Measurements from ENCODE around the gene ARPC3.

Gene ARPC3

DNA sequence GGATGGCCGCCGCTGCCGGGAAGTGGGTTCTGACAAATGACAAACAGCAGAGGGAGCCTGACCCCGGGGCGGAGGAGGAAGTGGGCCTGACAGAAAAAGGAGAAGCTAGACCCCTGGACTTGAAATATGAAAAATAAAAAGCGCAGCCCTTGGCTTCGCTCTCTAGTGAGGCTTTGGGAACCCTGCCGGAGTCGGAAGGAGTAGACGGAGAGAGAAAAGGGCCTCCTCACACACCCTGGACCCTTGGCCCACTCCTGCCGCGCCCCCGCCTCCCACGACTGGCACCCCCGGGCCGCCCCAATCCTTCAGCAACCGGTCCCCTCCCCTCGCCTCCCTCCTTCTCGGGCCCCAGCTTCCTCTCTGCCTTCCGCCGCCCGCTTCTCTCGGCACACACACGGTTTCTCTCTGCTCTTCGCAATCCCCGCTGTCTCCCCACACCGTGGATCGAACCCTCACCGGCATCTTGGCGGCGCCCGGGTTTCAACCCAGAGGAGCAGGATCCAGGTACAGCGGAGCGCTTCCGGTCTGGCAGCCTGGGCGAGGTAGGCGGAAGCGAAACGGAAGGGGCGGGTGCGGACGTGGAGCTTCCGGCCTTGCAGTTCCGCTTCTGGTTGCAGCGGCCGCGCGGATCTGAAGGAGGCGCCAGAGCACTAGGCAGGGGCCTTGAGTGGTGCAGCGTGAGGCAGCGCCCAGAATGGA, at the start of gene ARPC3:
TSS of gene ARPC3 (minus strand) at position 539 of the 699 bp plus-strand sequence. CDS start at position 462, 77 bp downstream.
- TF ChIP-seq FOXM1 (IDR thresholded peaks at IDR 0.05; ENCODE audit: borderline replicate concordance) = no peak
- TF ChIP-seq FOXA1 (IDR thresholded peaks at IDR 0.05) = no peak
- TF ChIP-seq ELF4 (IDR thresholded peaks at IDR 0.05) = peak; percentile 93
- no peak for TF ChIP-seq NFRKB (IDR thresholded peaks at IDR 0.05)
- POLR2A ChIA-PET = interaction anchor here (0.6 to 2.3 kb wide), 16 partner anchors 9 to 377 kb away, joined by 3 to 49 read pairs (median 4); partner anchors contain the start of genes FAM216A, GPN3 and TCTN1
- peak; percentile 93 for DNase-seq (ENCODE audit: extremely low spot score)

DNA sequence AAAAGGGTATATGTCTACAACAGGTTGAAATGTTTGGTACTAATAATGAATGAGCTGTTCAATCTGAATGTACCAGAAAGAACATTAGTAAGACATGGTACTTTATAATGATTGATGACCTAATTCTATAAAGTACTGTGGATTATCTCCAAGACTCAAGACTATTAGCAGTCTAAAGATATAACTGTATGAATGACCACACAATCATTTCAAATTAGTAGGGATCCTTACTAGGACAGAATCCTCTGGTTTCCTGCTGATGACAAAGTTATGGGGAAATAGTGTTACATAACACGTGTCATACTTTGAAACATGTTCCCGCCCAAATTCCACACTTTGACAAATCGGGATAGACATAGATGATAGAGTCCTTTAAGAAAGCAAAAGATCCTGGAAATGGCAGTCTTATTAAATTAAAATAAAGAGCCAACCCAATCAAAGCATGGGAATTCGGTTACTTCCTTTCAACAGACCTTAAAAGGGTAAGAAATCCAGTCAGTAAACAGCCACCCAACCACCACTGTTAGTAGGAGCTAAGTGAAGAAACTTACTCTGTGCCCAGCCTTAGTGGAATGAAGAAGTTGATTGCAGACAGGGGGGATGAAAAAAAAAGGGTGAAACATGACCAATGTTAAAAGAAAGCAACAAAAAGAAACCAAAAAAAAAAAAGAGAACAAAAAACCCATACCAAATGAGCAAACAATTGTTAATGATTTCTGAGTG, 49.0 kb upstream of the ARPC3 start:
- ChIA-PET POLR2A (interaction anchor here (1.0 to 3.1 kb wide), 4 partner anchors 30 to 115 kb away, joined by 3 to 28 read pairs (median 8); partner anchors contain the start of genes ARPC3, FAM216A, GPN3 and TCTN1), CTCF (interaction anchor here (1.5 kb wide), 1 partner anchor 31 kb away, joined by 5 read pairs; the partner anchor contains the start of genes FAM216A and GPN3)
- TF ChIP-seq LEF1 (IDR thresholded peaks at IDR 0.05; ENCODE audit: borderline replicate concordance) (no peak), FOXK2 (IDR thresholded peaks at IDR 0.05) (no peak), FOXM1 (IDR thresholded peaks at IDR 0.05; ENCODE audit: borderline replicate concordance) (no peak), CTBP1 (IDR thresholded peaks at IDR 0.05; ENCODE audit: borderline replicate concordance) (no peak), FOXA1 (IDR thresholded peaks at IDR 0.05) (no peak), ZNF384 (IDR thresholded peaks at IDR 0.05) (no peak), HDGF (IDR thresholded peaks at IDR 0.05; ENCODE audit: borderline replicate concordance) (no peak), ELF4 (IDR thresholded peaks at IDR 0.05) (no peak), ARNT (IDR thresholded peaks at IDR 0.05) (no peak), SP1 (IDR thresholded peaks at IDR 0.05) (no peak), SUZ12 (IDR thresholded peaks at IDR 0.05) (no peak), TARDBP (IDR thresholded peaks at IDR 0.05) (no peak), NFRKB (IDR thresholded peaks at IDR 0.05) (no peak), BHLHE40 (IDR thresholded peaks at IDR 0.05; ENCODE audit: borderline replicate concordance) (no peak), L3MBTL2 (conservative IDR thresholded peaks at IDR 0.05) (peak; percentile 76)
- TF ChIP-seq, protein P1, sequence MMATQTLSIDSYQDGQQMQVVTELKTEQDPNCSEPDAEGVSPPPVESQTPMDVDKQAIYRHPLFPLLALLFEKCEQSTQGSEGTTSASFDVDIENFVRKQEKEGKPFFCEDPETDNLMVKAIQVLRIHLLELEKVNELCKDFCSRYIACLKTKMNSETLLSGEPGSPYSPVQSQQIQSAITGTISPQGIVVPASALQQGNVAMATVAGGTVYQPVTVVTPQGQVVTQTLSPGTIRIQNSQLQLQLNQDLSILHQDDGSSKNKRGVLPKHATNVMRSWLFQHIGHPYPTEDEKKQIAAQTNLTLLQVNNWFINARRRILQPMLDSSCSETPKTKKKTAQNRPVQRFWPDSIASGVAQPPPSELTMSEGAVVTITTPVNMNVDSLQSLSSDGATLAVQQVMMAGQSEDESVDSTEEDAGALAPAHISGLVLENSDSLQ (IDR thresholded peaks at IDR 0.05) = peak; percentile 58
- no peak for DNase-seq (ENCODE audit: extremely low spot score)

More for the DNA sequence above, at the start of gene ARPC3:
- CTCF ChIA-PET = interaction anchor here (0.6 to 1.9 kb wide), 13 partner anchors 16 to 574 kb away, joined by 3 to 15 read pairs (median 5); partner anchors contain the start of genes FAM216A, GPN3 and TCTN1

DNA sequence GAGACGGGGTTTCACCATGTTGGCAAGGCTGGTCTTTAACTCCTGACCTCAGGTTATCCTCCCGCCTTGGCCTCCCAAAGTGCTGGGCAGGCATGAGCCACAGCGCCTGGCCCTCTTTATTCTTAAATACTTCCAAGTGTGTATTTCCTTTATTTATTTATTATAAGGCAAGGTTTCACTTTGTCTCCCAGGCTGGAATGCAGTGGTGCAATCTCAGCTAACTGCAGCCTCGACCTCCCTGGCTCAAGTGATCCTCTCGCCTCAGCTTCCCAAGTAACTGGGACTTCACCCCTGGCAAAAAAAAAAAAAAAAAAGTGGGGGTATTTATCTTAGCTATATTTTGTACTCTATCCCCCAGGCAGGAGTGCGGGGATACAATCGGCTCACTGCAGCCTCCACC, 25.3 kb upstream of the ARPC3 start:
- ChIA-PET POLR2A (no interaction called here), CTCF (no interaction called here)
- DNase-seq (ENCODE audit: extremely low spot score) = no peak
- no peak for TF ChIP-seq ELF4 (IDR thresholded peaks at IDR 0.05)
- TF ChIP-seq NFRKB (IDR thresholded peaks at IDR 0.05) = no peak
- TF ChIP-seq, protein P1 (IDR thresholded peaks at IDR 0.05) = no peak
- no peak for TF ChIP-seq FOXA1 (IDR thresholded peaks at IDR 0.05)
- TF ChIP-seq L3MBTL2 (conservative IDR thresholded peaks at IDR 0.05) = no peak
- no peak for TF ChIP-seq FOXM1 (IDR thresholded peaks at IDR 0.05; ENCODE audit: borderline replicate concordance)
- TF ChIP-seq ARNT (IDR thresholded peaks at IDR 0.05) = no peak
- TF ChIP-seq ZNF384 (IDR thresholded peaks at IDR 0.05) = no peak
- no peak for TF ChIP-seq TARDBP (IDR thresholded peaks at IDR 0.05)
- TF ChIP-seq BHLHE40 (IDR thresholded peaks at IDR 0.05; ENCODE audit: borderline replicate concordance) = no peak
- no peak for TF ChIP-seq SUZ12 (IDR thresholded peaks at IDR 0.05)
- TF ChIP-seq LEF1 (IDR thresholded peaks at IDR 0.05; ENCODE audit: borderline replicate concordance) = no peak
- TF ChIP-seq CTBP1 (IDR thresholded peaks at IDR 0.05; ENCODE audit: borderline replicate concordance) = no peak
- no peak for TF ChIP-seq HDGF (IDR thresholded peaks at IDR 0.05; ENCODE audit: borderline replicate concordance)
- no peak for TF ChIP-seq SP1 (IDR thresholded peaks at IDR 0.05)
- no peak for TF ChIP-seq FOXK2 (IDR thresholded peaks at IDR 0.05)

DNA sequence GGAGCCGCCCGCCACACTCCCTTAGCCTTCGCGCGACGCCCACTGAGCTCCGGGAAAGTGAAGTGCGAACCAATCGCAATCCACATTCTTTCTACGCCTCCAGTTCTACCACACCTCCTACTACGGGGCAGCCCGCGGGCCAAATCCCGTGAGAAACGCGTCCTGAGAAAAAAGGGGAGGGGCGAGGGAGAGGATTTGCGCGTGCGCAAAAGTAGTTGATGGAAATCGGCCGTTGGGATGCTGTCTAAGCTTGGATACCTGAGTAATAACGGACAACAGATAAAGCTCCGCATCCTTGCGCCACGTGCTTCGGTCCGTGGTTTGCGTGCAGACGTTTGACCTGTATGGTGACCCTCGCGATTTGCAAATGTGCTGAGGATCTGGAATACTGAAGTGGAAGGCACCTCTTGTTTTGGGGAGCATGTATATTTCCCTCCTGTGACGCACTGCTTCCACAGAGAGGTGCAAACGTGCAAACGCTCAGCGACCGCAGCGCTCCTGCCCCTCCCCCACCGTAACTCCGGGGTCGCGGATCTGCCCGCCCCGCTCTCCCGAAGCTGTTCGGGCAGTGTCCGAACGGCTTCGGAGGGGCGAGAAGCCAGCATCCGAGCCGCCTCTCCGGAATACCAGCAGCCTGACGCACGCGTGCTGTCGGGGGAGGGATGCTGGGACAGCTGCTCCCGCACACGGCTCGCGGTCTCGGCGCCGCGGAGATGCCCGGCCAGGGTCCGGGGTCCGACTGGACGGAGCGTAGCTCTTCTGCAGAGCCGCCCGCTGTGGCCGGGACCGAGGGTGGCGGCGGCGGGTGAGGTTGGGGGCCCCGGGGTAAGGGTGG, 18.3 kb upstream of the ARPC3 start, which contains the start of the genes FAM216A and GPN3:
TSS of gene FAM216A (plus strand) at position 632 of the 835 bp plus-strand sequence. CDS start at position 663, 31 bp downstream.
TSS of gene GPN3 (minus strand) at position 44 of the 835 bp plus-strand sequence. CDS start 54 bp downstream, outside the sequence.
- TF ChIP-seq NFRKB (IDR thresholded peaks at IDR 0.05) = no peak
- TF ChIP-seq ARNT (IDR thresholded peaks at IDR 0.05) = 0 out of 2 replicates have a peak, but pooled peaks have one; percentile 71
- peak; percentile 62 for TF ChIP-seq L3MBTL2 (conservative IDR thresholded peaks at IDR 0.05)
- peak; percentile 92 for DNase-seq (ENCODE audit: extremely low spot score)
- CTCF ChIA-PET = interaction anchor here (0.7 to 2.1 kb wide), 6 partner anchors 15 to 419 kb away, joined by 3 to 9 read pairs (median 5); partner anchors contain the start of gene ARPC3
- POLR2A ChIA-PET = interaction anchor here (0.6 to 3.8 kb wide), 34 partner anchors 10 to 418 kb away, joined by 3 to 49 read pairs (median 4); partner anchors contain the start of genes ANAPC7, ARPC3, PPP1CC and RAD9B

DNA sequence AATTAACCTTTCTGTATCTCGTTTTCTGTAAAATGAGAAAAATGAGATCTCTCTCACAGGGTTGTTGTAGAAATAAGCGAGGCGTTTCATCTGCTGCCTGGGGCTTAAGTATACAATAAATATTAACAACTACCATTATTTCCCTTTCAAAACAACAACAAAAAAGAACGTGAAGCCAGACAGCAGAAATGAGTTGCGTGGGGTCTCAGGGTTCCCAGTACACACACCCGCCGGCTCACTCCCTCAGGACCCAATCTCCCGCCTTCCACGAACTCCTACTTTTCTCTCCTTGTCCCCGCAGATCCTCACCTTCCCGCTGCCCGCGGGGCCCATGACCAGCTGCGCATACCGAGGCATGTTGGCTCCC, 17.7 kb upstream of the ARPC3 start:
- no peak for DNase-seq (ENCODE audit: extremely low spot score)
- POLR2A ChIA-PET = interaction anchor here (0.6 to 3.8 kb wide), 27 partner anchors 10 to 418 kb away, joined by 3 to 49 read pairs (median 4); partner anchors contain the start of genes ANAPC7, ARPC3, PPP1CC and RAD9B
- TF ChIP-seq ELF4 (IDR thresholded peaks at IDR 0.05) (no peak), HDGF (IDR thresholded peaks at IDR 0.05; ENCODE audit: borderline replicate concordance) (no peak), ARNT (IDR thresholded peaks at IDR 0.05) (no peak), LEF1 (IDR thresholded peaks at IDR 0.05; ENCODE audit: borderline replicate concordance) (no peak), ZNF384 (IDR thresholded peaks at IDR 0.05) (no peak), FOXK2 (IDR thresholded peaks at IDR 0.05) (no peak), FOXA1 (IDR thresholded peaks at IDR 0.05) (no peak)
- CTCF ChIA-PET = interaction anchor here (1.3 to 1.7 kb wide), 3 partner anchors 18 to 133 kb away, joined by 5 to 9 read pairs (median 9); partner anchors contain the start of gene ARPC3
